Stimulated activated naive CD8-positive, alpha-beta T cell treated with anti-CD3 and anti-CD28 coated beads, Interleukin-15, amount 100 ng/mL, for 72 hours (primary cell): Measurements from ENCODE around the gene CA4.
"Not testable (repeated sequence)": the region's sequence is repeated elsewhere in the genome, so short reads cannot be mapped to it uniquely, and the experiment has no call there.

Experiments used
- ATAC-seq: fragments of 150-1000 bp; cut with Tn5 transposase; 2 replicates; pipeline ENCODE4 v1.10.0; 2021; ENCODE audit warnings: mild to moderate bottlenecking, moderate library complexity
- DNase-seq, 2 donors: peaks; one replicate each; pipeline ENCODE4 v3.0.0; 2021 to 2022
- H3K27ac Mint-ChIP-seq, 2 donors: one replicate each; pipeline ENCODE4 v1.8.0; 2022; ENCODE audit warnings: mild to moderate bottlenecking in 2 of 2, mixed read lengths in 2 of 2, moderate library complexity in 2 of 2
- H3K27me3 Mint-ChIP-seq: one replicate; pipeline ENCODE4 v1.8.0; 2022; ENCODE audit warnings: mixed read lengths
- H3K4me1 Mint-ChIP-seq: one replicate; pipeline ENCODE4 v1.8.0; 2022; ENCODE audit warnings: mild to moderate bottlenecking, mixed read lengths
- H3K4me3 Mint-ChIP-seq, 2 donors: one replicate each; pipeline ENCODE4 v1.8.0; 2022; ENCODE audit warnings: mild to moderate bottlenecking in 2 of 2, mixed read lengths in 2 of 2, moderate library complexity in 1 of 2
- H3K9me3 Mint-ChIP-seq, 2 donors: one replicate each; pipeline ENCODE4 v1.8.0; 2022; ENCODE audit warnings: mixed read lengths in 2 of 2

The CA4 gene

GRCh38 chr17:60149691-60150582 is at the start of gene CA4:
TSS of gene CA4 (plus strand) at chr17:60149973. CDS start at chr17:60150035, 62 bp downstream.
- ATAC-seq (peak; percentile 18), DNase-seq (no peak)
- peaks cover 26% of the 10 kb centered on the region for H3K4me1 Mint-ChIP-seq
- peak within 1 kb of the TSS; percentile 60 for H3K4me3 Mint-ChIP-seq
- no peak within 1 kb of the TSS for H3K27ac Mint-ChIP-seq
- no peaks in the 10 kb centered on the region for H3K9me3 Mint-ChIP-seq
- peaks cover 87% of the 10 kb centered on the region for H3K27me3 Mint-ChIP-seq

GRCh38 chr17:60100577-60100976 is 49.2 kb upstream of the CA4 start:
- H3K27ac Mint-ChIP-seq, DNase-seq, H3K9me3 Mint-ChIP-seq, ATAC-seq, H3K4me3 Mint-ChIP-seq: not testable (repeated sequence)
- peaks cover 36% of the 10 kb centered on the region for H3K27me3 Mint-ChIP-seq
- peaks cover 14% of the 10 kb centered on the region for H3K4me1 Mint-ChIP-seq

GRCh38 chr17:60102015-60102631 is 47.6 kb upstream of the CA4 start:
- H3K4me3 Mint-ChIP-seq: peak overlapping the region; percentile 71 to 74
- H3K9me3 Mint-ChIP-seq, ATAC-seq, DNase-seq, H3K27ac Mint-ChIP-seq: not testable (repeated sequence)
- H3K4me1 Mint-ChIP-seq: peaks cover 24% of the 10 kb centered on the region
- H3K27me3 Mint-ChIP-seq: peaks cover 39% of the 10 kb centered on the region

- Mint-ChIP-seq H3K27ac (peak overlapping the region in 1 of 2 donors; percentile 5), H3K4me1 (peaks cover 24% of the 10 kb centered on the region), H3K27me3 (peaks cover 43% of the 10 kb centered on the region), H3K4me3 (peak overlapping the region; percentile 71 to 74), H3K9me3 (no peaks in the 10 kb centered on the region)
- DNase-seq: peak; percentile 24 to 32
- peak; percentile 92 for ATAC-seq
These were observed 47.1 kb upstream of the CA4 start for GRCh38 chr17:60102632-60103096.

- no peak overlapping the region for H3K4me3 Mint-ChIP-seq
- H3K27ac Mint-ChIP-seq: no peak overlapping the region
- no peaks in the 10 kb centered on the region for H3K9me3 Mint-ChIP-seq
- ATAC-seq (no peak), DNase-seq (no peak)
- H3K4me1 Mint-ChIP-seq: peaks cover 24% of the 10 kb centered on the region
- peaks cover 51% of the 10 kb centered on the region for H3K27me3 Mint-ChIP-seq
These were observed 45.8 kb upstream of the CA4 start for GRCh38 chr17:60103957-60104356.

GRCh38 chr17:60106340-60107059 is 43.3 kb upstream of the CA4 start:
- Mint-ChIP-seq H3K27me3 (peaks cover 65% of the 10 kb centered on the region), H3K9me3 (no peaks in the 10 kb centered on the region), H3K4me3 (no peak overlapping the region), H3K4me1 (peaks cover 24% of the 10 kb centered on the region), H3K27ac (no peak overlapping the region)
- DNase-seq (no peak), ATAC-seq (no peak)

GRCh38 chr17:60107526-60108257 is 42.1 kb upstream of the CA4 start:
- Mint-ChIP-seq H3K9me3 (no peaks in the 10 kb centered on the region), H3K4me3 (no peak overlapping the region), H3K27me3 (peaks cover 55% of the 10 kb centered on the region), H3K4me1 (peaks cover 16% of the 10 kb centered on the region), H3K27ac (no peak overlapping the region)
- DNase-seq: no peak
- ATAC-seq: no peak

GRCh38 chr17:60108309-60108708 is 41.5 kb upstream of the CA4 start:
- ATAC-seq, H3K9me3 Mint-ChIP-seq, H3K27ac Mint-ChIP-seq, H3K4me3 Mint-ChIP-seq, DNase-seq: not testable (repeated sequence)
- peaks cover 50% of the 10 kb centered on the region for H3K27me3 Mint-ChIP-seq
- H3K4me1 Mint-ChIP-seq: peaks cover 12% of the 10 kb centered on the region

- H3K4me3 Mint-ChIP-seq: no peak overlapping the region
- H3K4me1 Mint-ChIP-seq: peaks cover 10% of the 10 kb centered on the region
- H3K27ac Mint-ChIP-seq: no peak overlapping the region
- DNase-seq: no peak
- peaks cover 46% of the 10 kb centered on the region for H3K27me3 Mint-ChIP-seq
- no peaks in the 10 kb centered on the region for H3K9me3 Mint-ChIP-seq
- ATAC-seq: no peak
These were observed 41.1 kb upstream of the CA4 start for GRCh38 chr17:60108712-60109111.

- H3K27me3 Mint-ChIP-seq: peaks cover 42% of the 10 kb centered on the region
- no peaks in the 10 kb centered on the region for H3K9me3 Mint-ChIP-seq
- ATAC-seq (no peak), DNase-seq (no peak)
- no peak overlapping the region for H3K4me3 Mint-ChIP-seq
- H3K27ac Mint-ChIP-seq: no peak overlapping the region
- peaks cover 10% of the 10 kb centered on the region for H3K4me1 Mint-ChIP-seq
These were observed 40.6 kb upstream of the CA4 start for GRCh38 chr17:60109161-60109560.

GRCh38 chr17:60110586-60110985 is 39.2 kb upstream of the CA4 start:
- H3K9me3 Mint-ChIP-seq: no peaks in the 10 kb centered on the region
- DNase-seq: no peak
- H3K4me1 Mint-ChIP-seq: peaks cover 10% of the 10 kb centered on the region
- H3K27ac Mint-ChIP-seq: no peak overlapping the region
- ATAC-seq: no peak
- no peak overlapping the region for H3K4me3 Mint-ChIP-seq
- peaks cover 40% of the 10 kb centered on the region for H3K27me3 Mint-ChIP-seq

- DNase-seq, H3K4me3 Mint-ChIP-seq, ATAC-seq, H3K4me1 Mint-ChIP-seq, H3K9me3 Mint-ChIP-seq, H3K27ac Mint-ChIP-seq: not testable (repeated sequence)
- H3K27me3 Mint-ChIP-seq: peaks cover 32% of the 10 kb centered on the region
These were observed 38.1 kb upstream of the CA4 start for GRCh38 chr17:60111661-60112060.

- H3K27ac Mint-ChIP-seq, ATAC-seq, H3K4me1 Mint-ChIP-seq, H3K9me3 Mint-ChIP-seq, H3K4me3 Mint-ChIP-seq, DNase-seq, H3K27me3 Mint-ChIP-seq: not testable (repeated sequence)
These were observed 34.4 kb upstream of the CA4 start for GRCh38 chr17:60115364-60115763.

GRCh38 chr17:60116196-60116595 is 33.6 kb upstream of the CA4 start:
- H3K27ac Mint-ChIP-seq, H3K9me3 Mint-ChIP-seq, ATAC-seq, H3K4me1 Mint-ChIP-seq, DNase-seq, H3K4me3 Mint-ChIP-seq, H3K27me3 Mint-ChIP-seq: not testable (repeated sequence)

GRCh38 chr17:60119162-60119561 is 30.6 kb upstream of the CA4 start:
- not testable (repeated sequence) for H3K4me3 Mint-ChIP-seq, H3K4me1 Mint-ChIP-seq, H3K9me3 Mint-ChIP-seq, H3K27me3 Mint-ChIP-seq, DNase-seq, H3K27ac Mint-ChIP-seq
- ATAC-seq: peak; percentile 78
